ENCODE measurements around the gene FRMD1.

The FRMD1 gene

GRCh38 chr6:168007592-168008338 is 71.2 kb downstream of the FRMD1 start:
- TF ChIP-seq RAD21 (IDR thresholded peaks at IDR 0.05; ENCODE audit: low read depth) (no peak), CEBPB (IDR thresholded peaks at IDR 0.05) (peak; percentile 65; the same call in 1 of the 2 replicates), TEAD4 (IDR thresholded peaks at IDR 0.05) (peak; percentile 14; the same call in 1 of the 2 replicates)
- TF ChIP-seq, protein P1, sequence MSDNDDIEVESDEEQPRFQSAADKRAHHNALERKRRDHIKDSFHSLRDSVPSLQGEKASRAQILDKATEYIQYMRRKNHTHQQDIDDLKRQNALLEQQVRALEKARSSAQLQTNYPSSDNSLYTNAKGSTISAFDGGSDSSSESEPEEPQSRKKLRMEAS (IDR thresholded peaks at IDR 0.05) = no peak

DNA sequence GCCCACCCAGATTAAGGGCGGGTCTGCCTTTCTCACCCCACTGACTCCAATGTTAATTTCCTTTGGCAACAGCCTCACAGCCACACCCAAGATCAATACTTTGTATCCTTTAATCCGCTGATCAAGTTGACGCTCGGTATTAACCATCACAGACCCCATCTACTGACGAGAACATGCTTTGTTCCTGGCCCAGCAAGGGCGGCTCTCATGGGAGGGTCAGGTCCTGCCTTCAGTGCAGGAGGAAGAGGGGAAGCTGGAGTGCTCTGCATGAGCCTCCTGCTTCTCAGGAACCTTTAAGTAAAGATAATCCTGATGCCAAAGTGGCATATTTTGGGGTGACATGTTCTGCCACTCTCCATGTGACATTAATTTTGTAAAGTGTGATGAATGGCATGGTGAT is 73.2 kb downstream of the FRMD1 start:
- no peak for TF ChIP-seq REST (IDR thresholded peaks at IDR 0.05; ENCODE audit: low read depth)
- TF ChIP-seq TEAD4 (IDR thresholded peaks at IDR 0.05) = no peak
- no peak for TF ChIP-seq NFIC (IDR thresholded peaks at IDR 0.05)
- TF ChIP-seq ZBTB7A (IDR thresholded peaks at IDR 0.05; ENCODE audit: low read depth) = no peak
- TF ChIP-seq EGR1 (IDR thresholded peaks at IDR 0.05) = no peak
- TF ChIP-seq TCF12 (IDR thresholded peaks at IDR 0.05; ENCODE audit: low read depth) = no peak
- TF ChIP-seq CEBPB (IDR thresholded peaks at IDR 0.05) = no peak
- no peak for TF ChIP-seq CREB1 (IDR thresholded peaks at IDR 0.05; ENCODE audit: low read depth)
- no peak for TF ChIP-seq USF1 (IDR thresholded peaks at IDR 0.05)
- no peak for TF ChIP-seq FOXM1 (IDR thresholded peaks at IDR 0.05; ENCODE audit: borderline replicate concordance, low read depth)

- TF ChIP-seq TCF12 (IDR thresholded peaks at IDR 0.05; ENCODE audit: low read depth) (no peak), CREB1 (IDR thresholded peaks at IDR 0.05; ENCODE audit: low read depth) (no peak), NFIC (IDR thresholded peaks at IDR 0.05) (no peak), EGR1 (IDR thresholded peaks at IDR 0.05) (no peak)
These were observed 74.1 kb downstream of the FRMD1 start for GRCh38 chr6:168004945-168005344.

DNA sequence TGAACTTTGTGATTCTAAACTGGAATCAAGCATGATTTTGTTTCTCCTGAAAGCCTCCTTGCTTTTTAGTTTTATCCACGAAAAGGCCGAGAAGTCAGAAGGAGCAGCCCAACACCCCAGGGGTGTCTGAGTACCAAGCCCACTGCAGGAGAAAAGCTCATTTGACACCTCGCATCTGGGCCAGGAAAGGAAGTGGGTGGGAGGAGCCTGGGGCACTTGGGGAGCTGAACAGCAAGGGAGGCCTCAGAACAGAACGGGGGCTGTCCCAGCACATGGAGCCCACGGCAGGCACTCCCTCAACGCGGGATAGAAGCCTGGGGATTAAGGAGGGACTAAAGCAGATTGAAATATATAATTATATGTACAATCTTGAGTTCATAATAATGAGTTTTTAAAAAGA is 75.0 kb downstream of the FRMD1 start:
- TF ChIP-seq EGR1 (IDR thresholded peaks at IDR 0.05) (no peak), CREB1 (IDR thresholded peaks at IDR 0.05; ENCODE audit: low read depth) (no peak), NFIC (IDR thresholded peaks at IDR 0.05) (no peak), CEBPB (IDR thresholded peaks at IDR 0.05) (no peak), FOXM1 (IDR thresholded peaks at IDR 0.05; ENCODE audit: borderline replicate concordance, low read depth) (no peak), ZBTB7A (IDR thresholded peaks at IDR 0.05; ENCODE audit: low read depth) (no peak), EP300 (IDR thresholded peaks at IDR 0.05; ENCODE audit: borderline replicate concordance) (no peak), YY1 (IDR thresholded peaks at IDR 0.05; ENCODE audit: low read depth) (no peak), TAF1 (IDR thresholded peaks at IDR 0.05; ENCODE audit: low read depth) (no peak)
- TF ChIP-seq, protein P1 (IDR thresholded peaks at IDR 0.05) = no peak

Measured in Ishikawa (cell line).